ENCODE results near the gene ATF5.

Gene ATF5

GRCh38 chr19:49950590-49950948 lies 21.6 kb downstream of the ATF5 start:
- no peak for TF ChIP-seq CTCF (conservative IDR thresholded peaks at IDR 0.05; ENCODE audit: control insufficient read depth, insufficient read depth, low read depth, low read length)
- DNase-seq (ENCODE audit: low read depth): no peak
- no peak overlapping the region for H3K4me3 ChIP-seq (ENCODE audit: control insufficient read depth, low read depth, low read length)

- H3K4me3 ChIP-seq (ENCODE audit: control insufficient read depth, low read depth, low read length): no peak overlapping the region
- no peak for TF ChIP-seq CTCF (conservative IDR thresholded peaks at IDR 0.05; ENCODE audit: control insufficient read depth, insufficient read depth, low read depth, low read length)
- no peak for DNase-seq (ENCODE audit: low read depth)
Observed at GRCh38 chr19:49950956-49951526, 22.0 kb downstream of the ATF5 start.

- no peak for TF ChIP-seq CTCF (conservative IDR thresholded peaks at IDR 0.05; ENCODE audit: control insufficient read depth, insufficient read depth, low read depth, low read length)
- no peak for DNase-seq (ENCODE audit: low read depth)
- H3K4me3 ChIP-seq (ENCODE audit: control insufficient read depth, low read depth, low read length): no peak overlapping the region
Observed at GRCh38 chr19:49951806-49952478, 22.9 kb downstream of the ATF5 start.

- DNase-seq (ENCODE audit: low read depth): no peak
- no peak overlapping the region for H3K4me3 ChIP-seq (ENCODE audit: control insufficient read depth, low read depth, low read length)
- no peak for TF ChIP-seq CTCF (conservative IDR thresholded peaks at IDR 0.05; ENCODE audit: control insufficient read depth, insufficient read depth, low read depth, low read length)
Observed at GRCh38 chr19:49952479-49952836, 23.5 kb downstream of the ATF5 start.

- DNase-seq (ENCODE audit: low read depth): no peak
- H3K4me3 ChIP-seq (ENCODE audit: control insufficient read depth, low read depth, low read length): no peak overlapping the region
- TF ChIP-seq CTCF (conservative IDR thresholded peaks at IDR 0.05; ENCODE audit: control insufficient read depth, insufficient read depth, low read depth, low read length): no peak
Observed at GRCh38 chr19:49952906-49953305, 23.9 kb downstream of the ATF5 start.

- no peak for TF ChIP-seq CTCF (conservative IDR thresholded peaks at IDR 0.05; ENCODE audit: control insufficient read depth, insufficient read depth, low read depth, low read length)
- H3K4me3 ChIP-seq (ENCODE audit: control insufficient read depth, low read depth, low read length): no peak overlapping the region
- DNase-seq (ENCODE audit: low read depth): no peak
Observed at GRCh38 chr19:49953416-49953815, 24.4 kb downstream of the ATF5 start.
